ENCODE results near the gene MRPS25.

MRPS25 gene
- total RNA-seq = 5.9 to 38.8 (median 28.1) reads per million in 18 experiments

- DNase-seq = peak; percentile 91 to 97
Observed at GRCh38 chr3:15064835-15065549, at the start of gene MRPS25. TSS of gene MRPS25 (minus strand) at chr3:15065315. CDS start at chr3:15065194, 121 bp downstream.

DNA sequence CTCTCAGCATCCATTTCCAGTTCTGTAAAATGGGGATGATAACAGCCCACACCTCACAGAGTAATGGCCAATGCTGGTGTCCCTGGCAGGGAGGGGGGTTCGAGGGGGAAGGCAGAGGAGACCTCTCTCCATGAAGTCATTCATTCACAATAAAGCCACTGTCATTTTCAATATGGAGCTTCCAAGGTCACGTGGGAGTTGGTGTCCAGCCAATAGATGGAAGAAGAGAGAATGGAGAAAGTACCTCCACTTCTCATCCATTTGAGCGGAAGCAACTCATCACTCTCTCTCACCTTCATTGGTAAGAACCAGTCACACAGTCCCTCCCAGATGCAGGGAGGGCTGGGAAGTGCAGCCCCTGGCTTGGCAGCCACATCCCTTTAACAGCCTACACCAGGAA is 48.8 kb upstream of the MRPS25 start:
- no peak for DNase-seq

DNA sequence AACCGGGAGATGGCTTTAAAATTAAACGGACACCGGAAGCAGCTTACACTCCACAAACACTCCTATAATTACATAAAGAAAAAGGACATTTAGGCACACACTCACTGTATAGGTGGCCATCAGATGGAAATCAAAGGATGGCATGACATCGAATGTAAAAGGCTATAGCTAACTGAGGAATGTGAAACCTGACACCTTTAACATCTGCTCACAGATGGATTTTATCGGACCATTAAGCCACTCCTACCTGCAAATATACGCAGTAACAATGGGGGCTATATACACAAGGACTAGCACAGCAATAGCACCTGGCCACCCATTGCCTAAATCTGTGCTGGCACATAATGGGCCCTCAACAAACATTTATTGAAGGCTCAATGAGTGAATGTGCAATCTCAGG is 48.4 kb upstream of the MRPS25 start:
- DNase-seq = no peak

DNA sequence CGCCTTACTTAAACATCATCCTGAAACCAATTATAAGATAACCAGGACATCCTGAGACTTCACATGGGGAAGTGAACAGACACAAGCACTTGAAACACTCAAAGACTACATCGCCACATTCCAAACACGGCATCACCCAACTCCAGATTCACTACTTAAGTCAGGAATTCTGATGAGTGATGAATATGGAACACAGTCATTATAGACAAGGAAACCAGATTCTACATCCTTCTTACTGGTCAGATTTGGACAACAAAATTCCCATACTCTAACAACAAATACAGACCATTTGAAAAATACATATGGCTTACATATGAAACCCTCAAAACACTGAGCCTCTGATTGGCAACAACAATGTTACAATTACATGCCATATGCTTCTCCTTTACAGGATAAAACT is 46.9 kb upstream of the MRPS25 start:
- DNase-seq = no peak

DNA sequence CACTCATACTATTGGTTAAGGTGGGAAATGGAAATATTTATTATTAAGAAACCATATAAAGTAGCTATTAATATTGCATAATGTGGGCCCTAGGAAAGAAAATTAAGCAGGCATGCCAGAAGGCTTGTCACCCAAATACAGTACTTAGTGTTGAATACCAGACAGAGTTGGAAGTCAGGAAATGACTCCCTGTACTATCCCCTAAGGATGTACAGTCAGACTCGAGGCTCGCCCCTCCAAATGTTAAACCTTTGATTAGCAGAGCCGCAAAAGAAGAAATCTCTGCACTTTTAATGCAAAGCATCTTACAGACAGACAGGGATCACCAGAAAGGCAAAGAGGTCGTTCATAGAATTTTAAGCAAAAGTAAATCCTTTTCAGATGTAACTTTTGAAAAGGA is 45.1 kb upstream of the MRPS25 start:
- DNase-seq = no peak

DNA sequence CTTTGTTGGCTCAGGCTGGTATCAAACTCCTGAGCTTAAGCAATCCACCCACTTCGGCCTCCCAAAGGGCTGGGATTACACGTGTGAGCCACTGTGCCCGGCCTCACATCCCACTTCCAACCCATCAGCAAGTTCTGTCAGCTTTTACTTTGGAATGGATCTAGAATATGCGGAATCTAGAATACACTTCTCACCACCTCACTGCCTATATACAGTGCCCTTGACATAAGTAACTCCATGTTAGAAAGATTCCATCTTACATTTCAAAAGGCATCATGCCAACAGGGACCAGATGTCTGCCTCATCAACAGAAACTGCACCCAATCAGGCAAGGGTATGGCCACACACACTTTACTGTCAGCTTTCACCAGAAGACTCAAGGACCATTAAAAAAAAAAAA is 43.8 kb upstream of the MRPS25 start:
- no peak for DNase-seq

- peak; percentile 64 to 79 for DNase-seq
Observed at GRCh38 chr3:15108082-15108545, 43.0 kb upstream of the MRPS25 start.

- DNase-seq = peak; percentile 15 to 29
Observed at GRCh38 chr3:15107075-15107947, 42.2 kb upstream of the MRPS25 start.

DNA sequence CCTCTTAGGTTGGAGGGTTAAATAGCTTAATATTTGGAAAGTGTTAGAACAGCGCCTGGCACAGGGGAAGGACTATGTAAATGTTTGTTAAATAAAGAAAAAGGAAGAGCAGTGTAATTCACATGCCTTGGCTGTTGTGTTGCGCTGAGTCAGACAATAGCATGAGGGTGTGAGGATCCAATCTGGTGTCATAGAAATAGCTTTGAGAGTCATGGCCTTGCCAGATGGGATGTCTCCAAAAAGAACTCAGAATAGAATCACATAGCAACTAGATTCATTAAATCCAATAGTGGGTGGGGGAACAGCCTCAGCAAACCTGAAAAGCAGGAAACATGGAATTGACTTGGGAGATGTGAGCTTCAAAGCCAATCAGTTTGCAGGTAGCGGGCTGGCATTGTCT is 37.7 kb upstream of the MRPS25 start:
- DNase-seq = peak; percentile 30 to 54

DNA sequence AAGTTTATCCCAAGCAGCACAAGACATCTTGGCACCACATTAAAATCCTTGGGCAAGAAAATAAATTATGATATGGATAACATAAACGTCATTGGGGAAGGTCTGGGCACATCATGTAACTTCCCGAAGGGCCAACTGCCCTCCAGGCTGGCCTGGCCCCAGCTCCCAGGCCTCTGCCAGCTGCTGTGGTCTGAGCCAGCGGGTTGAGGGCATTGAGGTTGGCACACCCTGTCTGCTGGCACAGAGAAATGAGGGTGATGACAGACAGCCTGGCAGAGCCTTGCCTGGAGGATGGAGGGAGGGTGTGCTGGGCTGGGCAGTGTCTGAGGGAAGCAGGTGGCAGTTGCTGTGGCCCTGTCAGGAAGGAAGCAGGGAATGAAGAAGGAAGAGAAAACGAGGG is 37.1 kb upstream of the MRPS25 start:
- DNase-seq = no peak

DNA sequence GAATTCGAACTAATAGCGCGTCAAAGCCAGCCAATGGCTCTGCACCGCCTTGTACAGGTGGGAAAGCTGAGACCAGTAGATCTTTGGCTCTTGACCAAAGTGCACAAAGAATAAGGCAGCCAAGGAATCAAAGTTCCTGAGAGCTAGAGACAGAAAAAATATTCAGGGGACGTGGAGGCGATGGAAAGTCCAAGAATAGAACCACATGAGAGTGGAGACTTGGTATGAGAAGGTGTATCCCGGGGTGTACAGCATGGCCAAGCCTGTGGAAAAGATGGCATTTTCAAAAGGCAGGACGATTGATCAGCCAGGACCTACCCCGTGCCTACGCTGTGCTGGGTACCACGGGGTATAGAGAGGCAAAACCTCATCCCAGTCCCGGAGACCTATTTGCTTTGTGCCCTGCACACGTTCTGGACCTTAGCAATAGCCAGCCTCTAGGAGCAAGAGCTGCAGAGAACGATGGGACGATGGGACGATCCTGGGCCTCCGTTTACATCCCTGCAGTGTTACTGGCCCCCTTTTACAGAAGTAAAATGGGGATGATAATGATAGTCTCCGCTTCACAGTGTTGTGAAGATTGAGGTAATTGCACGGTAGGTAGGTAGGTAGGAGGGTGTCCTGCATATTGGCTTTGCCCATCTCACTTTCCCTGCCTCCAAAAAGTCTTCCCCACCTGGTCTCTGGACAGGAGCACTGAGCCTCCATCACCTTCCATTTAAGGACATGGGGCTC is 34.4 kb upstream of the MRPS25 start:
- peak in 1 of 2 donors; percentile 10 for DNase-seq

- DNase-seq = peak; percentile 94 to 96
Observed at GRCh38 chr3:15098503-15099363, 33.6 kb upstream of the MRPS25 start, which contains the start of gene RBSN. TSS of gene RBSN (minus strand) at chr3:15099148. CDS start at chr3:15096120, 3,028 bp downstream.

DNA sequence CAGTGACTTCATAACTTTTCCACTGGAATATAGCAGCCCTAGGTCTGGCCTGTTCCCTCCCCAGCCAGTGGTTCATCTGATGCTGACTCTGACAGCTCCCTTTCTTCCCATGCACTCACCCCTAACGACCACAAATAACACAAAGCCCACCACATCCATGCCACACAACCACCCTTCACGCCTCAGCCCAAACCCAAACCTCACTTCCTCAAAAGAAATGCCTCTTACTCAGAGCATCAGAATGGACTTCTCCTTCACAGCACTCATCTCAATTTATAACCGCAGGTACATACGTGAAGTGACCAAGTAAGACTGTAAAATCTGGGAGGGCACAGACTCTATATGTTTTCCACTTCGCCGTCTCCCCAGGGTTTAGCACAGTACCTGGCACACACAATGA is 32.8 kb upstream of the MRPS25 start:
- peak; percentile 47 to 57 for DNase-seq

GRCh38 chr3:15096046-15096445 is 30.9 kb upstream of the MRPS25 start:
- DNase-seq = peak in 1 of 2 donors; percentile 25

DNA sequence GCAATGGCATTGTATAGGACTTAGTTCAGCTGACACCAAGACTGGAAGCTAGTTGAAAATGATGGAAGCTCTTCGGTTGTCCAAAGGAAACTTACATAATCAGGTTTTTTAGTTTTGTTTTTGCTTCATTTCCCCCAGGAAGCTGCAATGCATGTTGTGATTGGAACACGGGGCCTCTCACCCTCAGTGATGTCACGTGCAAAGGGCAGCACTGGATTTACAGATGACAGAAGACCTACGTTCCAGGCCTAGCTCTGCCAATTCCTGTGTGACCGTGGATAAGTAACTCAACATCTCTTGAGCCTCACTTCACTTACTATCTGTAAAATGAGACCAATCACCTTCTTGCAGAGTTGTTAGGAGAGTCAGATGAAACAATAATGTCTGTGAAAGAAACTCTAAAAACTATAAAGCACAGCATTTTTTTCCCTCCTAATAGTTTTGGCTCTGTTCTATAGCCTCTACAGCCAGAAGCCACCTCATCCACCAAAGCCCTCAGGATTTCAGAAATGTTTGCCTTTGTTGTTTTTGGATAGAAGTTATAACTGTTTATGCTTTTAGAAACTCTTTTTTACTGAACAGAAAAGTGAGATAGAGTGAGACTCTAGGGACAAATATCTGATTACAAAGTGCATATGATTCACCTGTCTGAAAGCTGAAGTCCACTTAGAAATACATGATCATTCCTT is 29.2 kb upstream of the MRPS25 start:
- no peak for DNase-seq

- DNase-seq = no peak
Observed at GRCh38 chr3:15092686-15093085, 27.6 kb upstream of the MRPS25 start.

GRCh38 chr3:15091575-15091974 is 26.5 kb upstream of the MRPS25 start:
- DNase-seq = no peak

DNA sequence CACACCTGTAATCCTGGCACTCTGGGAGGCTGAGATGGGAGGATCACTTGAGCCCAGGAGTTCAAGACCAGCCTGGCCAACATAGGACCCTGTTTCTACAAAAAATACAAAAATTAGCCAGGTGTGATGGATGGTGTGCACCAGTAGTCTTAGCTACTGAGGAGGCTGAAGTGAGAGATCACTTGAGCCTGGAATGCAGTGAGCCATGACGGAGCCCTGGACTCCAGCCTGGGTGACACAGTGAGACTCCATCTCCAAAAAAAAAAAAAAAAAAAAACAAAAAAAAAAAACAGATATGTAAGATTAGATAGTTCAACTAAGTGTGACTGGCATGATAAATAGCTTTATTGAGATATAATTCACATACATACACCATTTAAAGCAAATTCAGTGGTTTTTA is 24.1 kb upstream of the MRPS25 start:
- no peak for DNase-seq

DNA sequence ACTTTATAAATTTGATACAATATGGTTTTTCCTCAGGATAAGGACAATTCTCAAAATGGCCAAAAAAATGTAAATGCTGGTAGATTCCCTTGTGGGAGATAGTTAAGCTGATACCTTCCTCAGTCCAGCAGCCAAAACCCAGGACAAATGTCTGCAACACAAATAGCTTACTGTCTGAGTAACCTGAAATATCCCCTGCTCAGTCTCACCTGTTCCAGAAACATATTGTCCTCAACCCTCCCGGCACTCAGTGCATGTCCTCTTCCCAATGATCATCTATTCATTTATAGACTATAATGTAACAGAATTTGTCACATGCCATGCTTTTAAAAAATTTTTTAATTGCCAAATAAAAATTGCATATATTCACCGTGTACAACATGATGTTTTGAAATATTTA is 21.6 kb upstream of the MRPS25 start:
- DNase-seq = no peak

GRCh38 chr3:15086263-15086662 is 21.1 kb upstream of the MRPS25 start:
- no peak for DNase-seq

- DNase-seq = peak in 1 of 2 donors; percentile 22
Observed at GRCh38 chr3:15083252-15083651, 18.1 kb upstream of the MRPS25 start.

Data from inflammatory macrophage (primary cell).